Central memory CD8-positive, alpha-beta T cell (primary cell): Measurements from ENCODE around the gene CELF4.

Source experiments
- ATAC-seq: fragments of 150-1000 bp; cut with Tn5 transposase; replicated peaks from 2 replicates; pipeline ENCODE4 v1.10.0; 2022; ENCODE audit warnings: mild to moderate bottlenecking, moderate FRiP score, moderate number of reproducible peaks; ENCODE audit not compliant: poor library complexity, severe bottlenecking; ENCODE audit errors: extremely low read depth
- DNase-seq, 2 donors: peaks; one replicate each; pipeline ENCODE4 v3.0.0; 2021; ENCODE audit warnings: low spot score in 2 of 2
- H3K27ac Mint-ChIP-seq: one replicate; pipeline ENCODE4 v1.8.0; 2022; ENCODE audit warnings: low read depth, mild to moderate bottlenecking, moderate library complexity, mixed read lengths
- H3K27me3 Mint-ChIP-seq: one replicate; pipeline ENCODE4 v1.8.0; 2022; ENCODE audit warnings: mixed read lengths
- H3K36me3 Mint-ChIP-seq: one replicate; pipeline ENCODE4 v1.8.0; 2022; ENCODE audit warnings: mild to moderate bottlenecking, moderate library complexity, mixed read lengths; ENCODE audit not compliant: insufficient read depth
- H3K4me1 Mint-ChIP-seq: one replicate; pipeline ENCODE4 v1.8.0; 2022; ENCODE audit warnings: mixed read lengths
- H3K4me3 Mint-ChIP-seq: one replicate; pipeline ENCODE4 v1.8.0; 2022; ENCODE audit warnings: mild to moderate bottlenecking, moderate library complexity, mixed read lengths
- H3K9me3 Mint-ChIP-seq: one replicate; pipeline ENCODE4 v1.8.0; 2022; ENCODE audit warnings: mixed read lengths

Gene CELF4

GRCh38 chr18:37428288-37428974 is 137.2 kb downstream of the CELF4 start:
- no peak overlapping the region for H3K27ac Mint-ChIP-seq

GRCh38 chr18:37426586-37426985 is 139.0 kb downstream of the CELF4 start:
- DNase-seq, result no peak
- ATAC-seq, result no peak
- H3K27ac Mint-ChIP-seq, result no peak overlapping the region
- no peaks in the 10 kb centered on the region for H3K4me1 Mint-ChIP-seq
- no peaks in the 10 kb centered on the region for H3K27me3 Mint-ChIP-seq
- H3K9me3 Mint-ChIP-seq, result no peaks in the 10 kb centered on the region
- no peaks in the 10 kb centered on the region for H3K36me3 Mint-ChIP-seq
- H3K4me3 Mint-ChIP-seq, result no peak overlapping the region

More at GRCh38 chr18:37428288-37428974, 137.2 kb downstream of the CELF4 start:
- DNase-seq (no peak), ATAC-seq (no peak)
- H3K4me1 Mint-ChIP-seq, result no peaks in the 10 kb centered on the region
- no peaks in the 10 kb centered on the region for H3K27me3 Mint-ChIP-seq
- no peaks in the 10 kb centered on the region for H3K36me3 Mint-ChIP-seq
- H3K4me3 Mint-ChIP-seq, result no peak overlapping the region
- H3K9me3 Mint-ChIP-seq, result no peaks in the 10 kb centered on the region

- no peaks in the 10 kb centered on the region for H3K36me3 Mint-ChIP-seq
- no peak overlapping the region for H3K4me3 Mint-ChIP-seq
- no peak overlapping the region for H3K27ac Mint-ChIP-seq
- H3K27me3 Mint-ChIP-seq, result no peaks in the 10 kb centered on the region
- H3K9me3 Mint-ChIP-seq, result no peaks in the 10 kb centered on the region
- DNase-seq (no peak), ATAC-seq (no peak)
- H3K4me1 Mint-ChIP-seq, result no peaks in the 10 kb centered on the region
Measured at GRCh38 chr18:37425222-37425621, 140.4 kb downstream of the CELF4 start.

GRCh38 chr18:37424507-37424906 is 141.1 kb downstream of the CELF4 start:
- H3K36me3 Mint-ChIP-seq, result no peaks in the 10 kb centered on the region
- H3K4me1 Mint-ChIP-seq, result no peaks in the 10 kb centered on the region
- no peak for DNase-seq
- no peaks in the 10 kb centered on the region for H3K27me3 Mint-ChIP-seq
- no peaks in the 10 kb centered on the region for H3K9me3 Mint-ChIP-seq
- H3K27ac Mint-ChIP-seq, result no peak overlapping the region
- ATAC-seq, result no peak
- H3K4me3 Mint-ChIP-seq, result no peak overlapping the region

- Mint-ChIP-seq H3K27me3 (no peaks in the 10 kb centered on the region), H3K9me3 (no peaks in the 10 kb centered on the region), H3K4me1 (no peaks in the 10 kb centered on the region), H3K4me3 (no peak overlapping the region), H3K36me3 (no peaks in the 10 kb centered on the region), H3K27ac (no peak overlapping the region)
- ATAC-seq (no peak), DNase-seq (no peak)
Measured at GRCh38 chr18:37422596-37422995, 143.0 kb downstream of the CELF4 start.

GRCh38 chr18:37422116-37422515 is 143.5 kb downstream of the CELF4 start:
- Mint-ChIP-seq H3K27ac (no peak overlapping the region), H3K36me3 (no peaks in the 10 kb centered on the region), H3K4me1 (no peaks in the 10 kb centered on the region), H3K27me3 (no peaks in the 10 kb centered on the region), H3K4me3 (no peak overlapping the region), H3K9me3 (no peaks in the 10 kb centered on the region)
- no peak for ATAC-seq
- no peak for DNase-seq

- no peaks in the 10 kb centered on the region for H3K9me3 Mint-ChIP-seq
- ATAC-seq (no peak), DNase-seq (no peak)
- H3K27me3 Mint-ChIP-seq, result no peaks in the 10 kb centered on the region
- H3K27ac Mint-ChIP-seq, result no peak overlapping the region
- no peaks in the 10 kb centered on the region for H3K36me3 Mint-ChIP-seq
- no peak overlapping the region for H3K4me3 Mint-ChIP-seq
- H3K4me1 Mint-ChIP-seq, result no peaks in the 10 kb centered on the region
Measured at GRCh38 chr18:37421341-37422077, 144.1 kb downstream of the CELF4 start.

GRCh38 chr18:37420315-37420880 is 145.2 kb downstream of the CELF4 start:
- Mint-ChIP-seq H3K36me3 (no peaks in the 10 kb centered on the region), H3K4me3 (no peak overlapping the region), H3K4me1 (no peaks in the 10 kb centered on the region), H3K27ac (no peak overlapping the region), H3K9me3 (no peaks in the 10 kb centered on the region), H3K27me3 (no peaks in the 10 kb centered on the region)
- ATAC-seq (no peak), DNase-seq (no peak)

GRCh38 chr18:37419866-37420265 is 145.7 kb downstream of the CELF4 start:
- H3K27ac Mint-ChIP-seq, result no peak overlapping the region
- H3K4me3 Mint-ChIP-seq, result no peak overlapping the region
- H3K9me3 Mint-ChIP-seq, result no peaks in the 10 kb centered on the region
- no peak for ATAC-seq
- H3K4me1 Mint-ChIP-seq, result no peaks in the 10 kb centered on the region
- no peak for DNase-seq
- no peaks in the 10 kb centered on the region for H3K27me3 Mint-ChIP-seq
- H3K36me3 Mint-ChIP-seq, result no peaks in the 10 kb centered on the region

- no peak overlapping the region for H3K27ac Mint-ChIP-seq
- no peaks in the 10 kb centered on the region for H3K27me3 Mint-ChIP-seq
- no peaks in the 10 kb centered on the region for H3K36me3 Mint-ChIP-seq
- DNase-seq (no peak), ATAC-seq (no peak)
- no peak overlapping the region for H3K4me3 Mint-ChIP-seq
- no peaks in the 10 kb centered on the region for H3K9me3 Mint-ChIP-seq
- no peaks in the 10 kb centered on the region for H3K4me1 Mint-ChIP-seq
Measured at GRCh38 chr18:37419315-37419714, 146.3 kb downstream of the CELF4 start.

- DNase-seq (no peak), ATAC-seq (no peak)
- H3K4me3 Mint-ChIP-seq, result no peak overlapping the region
- no peaks in the 10 kb centered on the region for H3K36me3 Mint-ChIP-seq
- no peak overlapping the region for H3K27ac Mint-ChIP-seq
- no peaks in the 10 kb centered on the region for H3K9me3 Mint-ChIP-seq
- H3K27me3 Mint-ChIP-seq, result no peaks in the 10 kb centered on the region
- no peaks in the 10 kb centered on the region for H3K4me1 Mint-ChIP-seq
Measured at GRCh38 chr18:37414816-37415215, 150.8 kb downstream of the CELF4 start.

- no peak overlapping the region for H3K27ac Mint-ChIP-seq
- no peaks in the 10 kb centered on the region for H3K27me3 Mint-ChIP-seq
- H3K9me3 Mint-ChIP-seq, result no peaks in the 10 kb centered on the region
- no peak for DNase-seq
- no peak overlapping the region for H3K4me3 Mint-ChIP-seq
- no peak for ATAC-seq
- no peaks in the 10 kb centered on the region for H3K4me1 Mint-ChIP-seq
- no peaks in the 10 kb centered on the region for H3K36me3 Mint-ChIP-seq
Measured at GRCh38 chr18:37412829-37413228, 152.8 kb downstream of the CELF4 start.

- H3K4me1 Mint-ChIP-seq, result no peaks in the 10 kb centered on the region
- no peaks in the 10 kb centered on the region for H3K9me3 Mint-ChIP-seq
- no peaks in the 10 kb centered on the region for H3K27me3 Mint-ChIP-seq
- no peak for DNase-seq
- no peaks in the 10 kb centered on the region for H3K36me3 Mint-ChIP-seq
- ATAC-seq, result no peak
- no peak overlapping the region for H3K27ac Mint-ChIP-seq
- no peak overlapping the region for H3K4me3 Mint-ChIP-seq
Measured at GRCh38 chr18:37412333-37412732, 153.3 kb downstream of the CELF4 start.
